Endothelial cell of umbilical vein (primary cell): ENCODE results near the gene H1-8.

Source experiments
- CTCF ChIP-seq, 2 donors: IDR thresholded peaks; 1 replicate in 1 of 2; 2 replicates in 1 of 2; pipeline ENCODE4 v1.5.1; 2011; ENCODE audit warnings: low read length in 2 of 2, mild to moderate bottlenecking in 2 of 2, moderate library complexity in 2 of 2, control low read depth in 1 of 2, inconsistent platforms in 1 of 2, low read depth in 1 of 2; ENCODE audit not compliant: insufficient read depth in 1 of 2; ENCODE audit errors: extremely low read depth in 1 of 2
- EZH2 ChIP-seq: IDR thresholded peaks from 2 replicates; pipeline ENCODE4 v1.6.1; 2012; ENCODE audit warnings: borderline replicate concordance, low read depth, mild to moderate bottlenecking, moderate library complexity, low read length, inconsistent platforms; ENCODE audit not compliant: severe bottlenecking
- MAX ChIP-seq: IDR thresholded peaks from 2 replicates; pipeline ENCODE4 v1.6.1; 2011; ENCODE audit not compliant: insufficient read depth, insufficient read length
- POLR2AphosphoS5 ChIP-seq: IDR thresholded peaks from 2 replicates; pipeline ENCODE4 v1.6.1; 2012; ENCODE audit warnings: low read depth, mild to moderate bottlenecking, control low read depth, low read length, moderate library complexity; ENCODE audit not compliant: insufficient read depth

- TF ChIP-seq CTCF (IDR thresholded peaks at IDR 0.05; ENCODE audit: extremely low read depth in 1 of 2, insufficient read depth in 1 of 2, low read depth in 1 of 2, low read length in 2 of 2): no peak
- no peak for TF ChIP-seq POLR2AphosphoS5
- TF ChIP-seq MAX: no peak
- no peak for TF ChIP-seq EZH2
These were observed 24.3 kb downstream of the H1-8 start for GRCh38 chr3:129567176-129567705.
